H1 (cell line): ENCODE measurements around the gene KLHL29. TPM values are rescaled to one million over a fixed set of nuclear protein-coding genes. Genes with fewer than 3 reads are reported as not detected.

Experiments used
- CTCF ChIA-PET: fragments of 300-600 bp; sonication (Branson Sonifier 250); formaldehyde crosslinking; loops from one replicate; lab custom pipeline; 2021; ENCODE audit not compliant: partially characterized antibody; lab: Charles Lee
- POLR2A ChIA-PET: fragments of 300-600 bp; sonication (Branson Sonifier 250); formaldehyde crosslinking; loops from one replicate; lab custom pipeline; 2021; ENCODE audit warnings: inconsistent platforms; ENCODE audit not compliant: partially characterized antibody; lab: Charles Lee
- DNase-seq, 2 experiments: peaks; one replicate each; pipeline versions ENCODE4 v3.0.0 to v3.0.0-alpha.2; 2010 to 2022; ENCODE audit warnings: low spot score in 2 of 2, low read depth in 1 of 2, mixed read lengths in 1 of 2
- FAIRE-seq: peaks from 2 replicates; lab custom pipeline; 2011; peaks lifted over from hg19 to GRCh38; lab: Jason Lieb, UNC
- H2AFZ ChIP-seq: 2 replicates; pipeline ENCODE4 v1.8.1; 2012; ENCODE audit warnings: low read length, inconsistent platforms
- H2AK5ac ChIP-seq: 2 replicates; pipeline ENCODE4 v1.6.1; 2013; ENCODE audit warnings: low read depth, low read length
- H2BK120ac ChIP-seq: replicated peaks from 2 replicates; pipeline ENCODE3; 2013; ENCODE audit warnings: low read depth, low read length, inconsistent platforms
- H2BK12ac ChIP-seq: 2 replicates; pipeline ENCODE4 v1.6.1; 2013; ENCODE audit warnings: low read depth, low read length
- H2BK15ac ChIP-seq: 2 replicates; pipeline ENCODE4 v1.6.1; 2013; ENCODE audit warnings: low read length
- H2BK20ac ChIP-seq: 2 replicates; pipeline ENCODE4 v1.6.1; 2013; ENCODE audit warnings: low read length
- H2BK5ac ChIP-seq: 2 replicates; pipeline ENCODE4 v1.6.1; 2013; ENCODE audit warnings: low read depth, low read length
- H3K14ac ChIP-seq: 2 replicates; pipeline ENCODE4 v1.6.1; 2013; ENCODE audit warnings: inconsistent platforms; ENCODE audit not compliant: insufficient read length
- H3K18ac ChIP-seq: 2 replicates; pipeline ENCODE4 v1.6.1; 2013; ENCODE audit warnings: low read length; ENCODE audit errors: extremely low read depth
- H3K23ac ChIP-seq: 2 replicates; pipeline ENCODE4 v1.6.1; 2013; ENCODE audit warnings: inconsistent platforms; ENCODE audit not compliant: insufficient read length
- H3K23me2 ChIP-seq: 2 replicates; pipeline ENCODE4 v1.6.1; 2013; ENCODE audit warnings: low read depth, low read length
- H3K27ac ChIP-seq: 2 replicates; pipeline ENCODE4 v1.6.1; 2011; ENCODE audit warnings: low read depth, low read length, inconsistent platforms
- H3K27me3 ChIP-seq, 4 experiments: replicated peaks in 1 of 4; 1 replicate in 1 of 4; 2 replicates in 3 of 4; pipeline versions ENCODE4 v1.6.1 to v1.8.1; 2011 to 2013; ENCODE audit warnings: low read length in 3 of 4, mild to moderate bottlenecking in 3 of 4, inconsistent platforms in 2 of 4, mixed read lengths in 2 of 4, moderate library complexity in 1 of 4; ENCODE audit not compliant: control insufficient read depth in 3 of 4, insufficient read depth in 3 of 4; ENCODE audit errors: extremely low read depth in 1 of 4
- H3K36me3 ChIP-seq, 4 experiments: 2 replicates each; pipeline versions ENCODE4 v1.6.1 to v1.8.1; 2011 to 2013; ENCODE audit warnings: mild to moderate bottlenecking in 4 of 4, low read length in 3 of 4, moderate library complexity in 2 of 4, control low read depth in 1 of 4, inconsistent platforms in 1 of 4; ENCODE audit not compliant: insufficient read depth in 4 of 4, control insufficient read depth in 2 of 4
- H3K4ac ChIP-seq: replicated peaks from 2 replicates; pipeline ENCODE3; 2013; ENCODE audit warnings: low read length, low read depth, mixed read lengths, inconsistent platforms; ENCODE audit not compliant: insufficient read length
- H3K4me1 ChIP-seq, 4 experiments: replicated peaks in 1 of 4; 1 replicate in 1 of 4; 2 replicates in 3 of 4; pipeline versions ENCODE4 v1.6.1 to v1.8.1; 2011 to 2013; ENCODE audit warnings: low read length in 3 of 4, inconsistent platforms in 2 of 4, mixed read lengths in 1 of 4; ENCODE audit not compliant: insufficient read depth in 4 of 4, control insufficient read depth in 3 of 4
- H3K4me2 ChIP-seq, 2 experiments: 2 replicates each; pipeline versions ENCODE4 v1.6.1 to v1.8.1; 2011 to 2013; ENCODE audit warnings: low read depth in 2 of 2, low read length in 2 of 2, control low read depth in 1 of 2, inconsistent platforms in 1 of 2, mild to moderate bottlenecking in 1 of 2; ENCODE audit not compliant: insufficient read depth in 1 of 2
- H3K4me3 ChIP-seq, 4 experiments: fragments of 200-600, 300-600 bp in 1 of 4; sonication (generic), shearing (Covaris generic), sonication (Bioruptor Twin) in 1 of 4; 2 replicates each; pipeline versions ENCODE4 v1.5.1 to v1.8.1; 2011 to 2016; ENCODE audit warnings: low read length in 4 of 4, low read depth in 3 of 4, control low read depth in 2 of 4, inconsistent platforms in 2 of 4, mild to moderate bottlenecking in 2 of 4, mixed read lengths in 1 of 4, moderate library complexity in 1 of 4; ENCODE audit not compliant: insufficient read depth in 2 of 4; ENCODE audit errors: extremely low read depth in 1 of 4
- H3K56ac ChIP-seq: replicated peaks from 2 replicates; pipeline ENCODE3; 2013; ENCODE audit warnings: low read depth, mild to moderate bottlenecking, mixed read lengths, low read length, inconsistent platforms; ENCODE audit not compliant: insufficient read length
- H3K79me1 ChIP-seq: 2 replicates; pipeline ENCODE4 v1.6.1; 2013; ENCODE audit warnings: low read depth, low read length, control low read depth
- H3K79me2 ChIP-seq, 2 experiments: 2 replicates each; pipeline versions ENCODE4 v1.6.1 to v1.8.1; 2012 to 2013; ENCODE audit warnings: low read length in 2 of 2, mild to moderate bottlenecking in 2 of 2, inconsistent platforms in 1 of 2; ENCODE audit not compliant: insufficient read depth in 2 of 2, control insufficient read depth in 1 of 2
- H3K9ac ChIP-seq, 4 experiments: replicated peaks in 1 of 4; 1 replicate in 1 of 4; 2 replicates in 3 of 4; pipeline versions ENCODE4 v1.6.1 to v1.8.1; 2011 to 2013; ENCODE audit warnings: low read depth in 3 of 4, low read length in 3 of 4, control low read depth in 2 of 4, mild to moderate bottlenecking in 2 of 4, moderate library complexity in 2 of 4, inconsistent platforms in 1 of 4; ENCODE audit errors: extremely low read depth in 1 of 4
- H3K9me3 ChIP-seq, 2 experiments: 2 replicates each; pipeline versions ENCODE4 v1.6.1 to v1.8.1; 2012 to 2013; ENCODE audit warnings: mild to moderate bottlenecking in 2 of 2, moderate library complexity in 2 of 2, control low read depth in 1 of 2, inconsistent platforms in 1 of 2, low read depth in 1 of 2, low read length in 1 of 2, mixed read lengths in 1 of 2; ENCODE audit not compliant: insufficient read depth in 2 of 2
- H4K20me1 ChIP-seq, 2 experiments: replicated peaks in 1 of 2; 2 replicates each; pipeline versions ENCODE3 to v1.8.1; 2011 to 2013; ENCODE audit warnings: inconsistent platforms in 2 of 2, low read length in 2 of 2, mild to moderate bottlenecking in 1 of 2; ENCODE audit not compliant: insufficient read depth in 2 of 2, control insufficient read depth in 1 of 2
- H4K5ac ChIP-seq: 2 replicates; pipeline ENCODE4 v1.6.1; 2013; ENCODE audit warnings: low read length, low read depth, mixed read lengths, inconsistent platforms; ENCODE audit not compliant: insufficient read length
- H4K8ac ChIP-seq: 2 replicates; pipeline ENCODE4 v1.8.0; 2013; ENCODE audit warnings: mild to moderate bottlenecking, moderate library complexity, low read length, inconsistent platforms; ENCODE audit not compliant: insufficient read depth; ENCODE audit errors: extremely low read depth
- H4K91ac ChIP-seq: replicated peaks from 2 replicates; pipeline ENCODE3; 2013; ENCODE audit warnings: low read length, mixed read lengths, inconsistent platforms; ENCODE audit not compliant: insufficient read length
- WGBS, 2 experiments: shearing (Covaris generic) in 1 of 2; methylation state at CpG; one replicate each; pipeline versions ENCODE4 v1.1.6 to v1.1.7; 2013 to 2015; ENCODE audit warnings: low lambda C conversion rate in 2 of 2, mixed read lengths in 2 of 2, inconsistent platforms in 1 of 2, low coverage in 1 of 2, missing lambda C conversion rate in 1 of 2; ENCODE audit not compliant: insufficient replicate concordance in 2 of 2, insufficient coverage in 1 of 2, insufficient read length in 1 of 2; ENCODE audit errors: extremely low coverage in 1 of 2, missing lambda C conversion rate in 1 of 2; 5-methylcytosine and 5-hydroxymethylcytosine counted together
- polyA plus RNA-seq, 7 experiments: library from polyadenylated mRNA; depleted of rRNA in 3 of 7; stranded (reverse) in 5 of 7; unstranded in 2 of 7; fragments of >200 nt in 5 of 7; fragments of 200-250 nt in 2 of 7; gene quantifications; 1 replicate in 5 of 7; 2 replicates in 1 of 7; 4 replicates in 1 of 7; pipeline versions ENCODE4 v1.2.1 to v1.2.3, GENCODE V29; 2011 to 2013; ENCODE audit warnings: missing spikeins in 2 of 7, mixed read lengths in 2 of 7
- total RNA-seq: library from RNA; stranded (reverse); fragmentation: NEBNext Ultra II Directional; extraction: Animal tissue kit (Norgen Biotek cat#: 25700); gene quantifications from 2 replicates; pipeline ENCODE4 v1.2.1, GENCODE V29; 2021

The KLHL29 gene
- total and polyA plus RNA-seq, 2 of the 8 experiments (the other 6 are each of a cell fraction or from before 2014, with no cell fraction given), result 1.1 to 4.7 TPM

- Histone ChIP-seq H4K8ac (no peak overlapping the region), H3K4me1 (no peaks in the 10 kb centered on the region; a peak in 1 of 7 replicates), H2BK5ac (no peak overlapping the region), H4K20me1 (no peaks in the 10 kb centered on the region), H3K79me1 (no peaks in the 10 kb centered on the region), H3K4me3 (no peak overlapping the region), H4K5ac (no peak overlapping the region), H3K36me3 (no peaks in the 10 kb centered on the region), H3K79me2 (no peaks in the 10 kb centered on the region), H3K27me3 (no peaks in the 10 kb centered on the region), H4K91ac (peak overlapping the region; percentile 23), H3K4ac (no peak overlapping the region), H2BK20ac (no peak overlapping the region), H2BK12ac (no peak overlapping the region), H3K18ac (no peak overlapping the region), H3K9me3 (no peaks in the 10 kb centered on the region), H3K14ac (no peak overlapping the region), H3K4me2 (no peak overlapping the region), H2AK5ac (no peak overlapping the region; the same call in 1 of the 2 replicates), H2AFZ (no peak overlapping the region), H3K23me2 (no peaks in the 10 kb centered on the region), H3K27ac (no peak overlapping the region), H3K9ac (no peak overlapping the region), H2BK120ac (no peak overlapping the region), H3K23ac (no peak overlapping the region), H2BK15ac (0 out of 2 replicates have a peak overlapping the region, but pooled peaks have one; percentile 29), H3K56ac (no peak overlapping the region)
- 87% methylated on average over 8 of the region's 8 CpGs; no CpG with 5 or more reads in 1 of the 2 experiments for WGBS, 2 experiments
- ChIA-PET CTCF (interaction anchor here (3.6 to 11.0 kb wide), 2 partner anchors 9 to 12 kb away, joined by 13 to 148 read pairs; no protein-coding TSS in a partner anchor), POLR2A (no interaction called here)
- no peak for FAIRE-seq
- DNase-seq, result no peak
Observed at GRCh38 chr2:23633966-23634365, 249.0 kb downstream of the KLHL29 start.
